Measurements from ENCODE around the gene NDUFB1. TPM values are rescaled to one million over a fixed set of nuclear protein-coding genes. Genes with fewer than 3 reads are reported as not detected.

NDUFB1 gene
- total RNA-seq: 100 to 1,000 TPM; 127 to 130 TPM

DNA sequence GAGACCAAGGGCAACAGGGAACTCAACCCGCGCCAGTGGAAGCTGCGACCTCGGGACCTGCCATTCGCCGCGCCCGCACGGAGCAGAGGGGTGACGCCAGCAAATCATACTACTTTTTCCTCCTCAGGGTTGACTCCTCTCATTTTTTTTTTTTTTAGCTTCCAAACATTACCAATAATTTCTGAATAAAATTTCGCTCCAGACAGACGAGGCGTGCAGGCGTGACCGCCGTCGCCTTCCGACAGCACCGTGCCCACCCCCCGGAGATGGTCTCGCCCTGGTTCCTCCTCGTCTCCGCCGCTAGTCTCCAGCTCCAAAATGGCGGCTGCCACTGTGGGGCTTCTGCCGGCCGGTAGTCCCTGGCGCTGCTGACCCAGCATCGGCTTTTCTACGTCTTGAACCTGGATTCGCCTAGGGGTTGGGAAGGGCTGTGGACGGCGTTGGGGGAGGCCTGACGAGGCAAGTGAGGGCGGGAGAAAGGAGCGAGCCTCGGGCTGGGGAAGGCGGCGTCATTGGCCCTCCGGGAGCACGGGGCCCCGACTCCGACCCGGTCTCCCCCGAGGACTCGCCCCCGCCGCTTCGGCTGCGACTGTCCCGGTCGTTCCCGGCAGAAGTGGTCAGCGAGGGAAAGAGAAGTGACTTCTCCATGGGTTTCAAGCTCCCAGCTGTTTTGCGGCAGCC, at the start of gene NDUFB1, which contains the start of gene CPSF2:
Gene NDUFB1 (minus strand): TSS at position 37 of the 681 bp plus-strand sequence. CDS start 4,069 bp downstream, outside the sequence.
Gene CPSF2 (plus strand): TSS at position 300 of the 681 bp plus-strand sequence. CDS start 9,016 bp downstream, outside the sequence.
- H3K36me3 Mint-ChIP-seq (ENCODE audit: low read depth): peaks cover 46% of the 10 kb centered on the region
- ATAC-seq (peak; percentile 93), DNase-seq (peak; percentile 88)
- peak within 1 kb of the TSS; percentile 100 for H3K27ac Mint-ChIP-seq
- H3K4me3 Mint-ChIP-seq: peak within 1 kb of the TSS; percentile 97
- POLR2A ChIA-PET: interaction anchor here (0.6 to 3.6 kb wide), 16 partner anchors 10 to 619 kb away, joined by 3 to 31 read pairs (median 4); partner anchors contain the start of genes ATXN3 and TRIP11
- no peaks in the 10 kb centered on the region for H3K9me3 Mint-ChIP-seq (ENCODE audit: insufficient read depth)
- no peaks in the 10 kb centered on the region for H3K27me3 Mint-ChIP-seq (ENCODE audit: low read depth)
- H3K4me1 Mint-ChIP-seq (ENCODE audit: low read depth): peaks cover 48% of the 10 kb centered on the region
- CTCF ChIA-PET: interaction anchor here (0.8 to 13.4 kb wide), 9 partner anchors 11 to 540 kb away, joined by 3 to 213 read pairs (median 4); partner anchors contain the start of gene ATXN3

DNA sequence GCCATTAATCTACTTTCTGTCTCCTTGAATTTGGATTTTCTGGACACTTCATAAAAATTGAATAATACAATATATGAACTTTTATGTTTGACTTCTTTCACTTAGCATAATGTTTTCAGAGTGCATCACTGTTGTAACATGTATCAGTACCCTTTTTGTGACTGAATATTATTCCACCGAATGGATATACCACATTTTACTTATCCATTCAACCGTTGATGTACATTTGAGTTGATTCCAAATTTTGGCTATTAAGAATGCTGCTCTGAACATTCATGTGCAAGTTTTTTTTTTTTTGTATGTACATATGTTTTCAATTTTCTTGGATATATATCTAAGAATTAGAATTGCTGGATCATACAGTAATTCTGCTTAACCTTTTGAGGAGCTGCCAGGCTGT, 43.5 kb upstream of the NDUFB1 start:
- Mint-ChIP-seq H3K4me3 (no peak overlapping the region), H3K27ac (no peak overlapping the region), H3K27me3 (ENCODE audit: low read depth) (no peaks in the 10 kb centered on the region), H3K36me3 (ENCODE audit: low read depth) (peaks cover 63% of the 10 kb centered on the region), H3K4me1 (ENCODE audit: low read depth) (no peaks in the 10 kb centered on the region), H3K9me3 (ENCODE audit: insufficient read depth) (peaks cover 4% of the 10 kb centered on the region)
- ATAC-seq: no peak
- POLR2A ChIA-PET: no interaction called here
- CTCF ChIA-PET: no interaction called here
- no peak for DNase-seq

GRCh38 chr14:92161521-92161920, 40.0 kb upstream of the NDUFB1 start:
- no peak for ATAC-seq
- POLR2A ChIA-PET: no interaction called here
- DNase-seq: no peak
- H3K4me1 Mint-ChIP-seq (ENCODE audit: low read depth): peaks cover 8% of the 10 kb centered on the region
- no peak overlapping the region for H3K27ac Mint-ChIP-seq
- H3K36me3 Mint-ChIP-seq (ENCODE audit: low read depth): peaks cover 71% of the 10 kb centered on the region
- peaks cover 4% of the 10 kb centered on the region for H3K9me3 Mint-ChIP-seq (ENCODE audit: insufficient read depth)
- H3K27me3 Mint-ChIP-seq (ENCODE audit: low read depth): no peaks in the 10 kb centered on the region
- H3K4me3 Mint-ChIP-seq: no peak overlapping the region
- CTCF ChIA-PET: no interaction called here

DNA sequence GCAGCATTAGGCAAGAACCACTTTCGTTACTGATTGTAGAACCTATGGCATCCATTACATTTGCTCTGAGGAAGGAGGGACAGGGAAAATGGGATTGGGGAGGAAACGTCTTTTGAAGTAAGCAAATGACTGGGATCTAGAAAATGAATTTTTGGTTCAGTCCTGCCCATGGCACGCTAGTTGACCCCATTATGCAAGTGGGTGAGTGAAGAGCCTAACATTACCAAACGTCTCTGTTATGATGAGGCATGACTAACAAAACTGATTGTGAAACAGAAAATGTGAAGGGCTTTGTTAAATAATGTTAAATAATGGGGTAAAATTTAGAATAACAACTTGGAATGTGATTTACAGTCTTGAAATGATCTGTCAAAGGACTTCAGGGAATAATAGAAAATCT, 39.1 kb upstream of the NDUFB1 start:
- no peak overlapping the region for H3K27ac Mint-ChIP-seq
- H3K36me3 Mint-ChIP-seq (ENCODE audit: low read depth): peaks cover 73% of the 10 kb centered on the region
- ATAC-seq (no peak), DNase-seq (no peak)
- no peaks in the 10 kb centered on the region for H3K27me3 Mint-ChIP-seq (ENCODE audit: low read depth)
- H3K4me1 Mint-ChIP-seq (ENCODE audit: low read depth): peaks cover 8% of the 10 kb centered on the region
- peaks cover 4% of the 10 kb centered on the region for H3K9me3 Mint-ChIP-seq (ENCODE audit: insufficient read depth)
- POLR2A ChIA-PET: no interaction called here
- no peak overlapping the region for H3K4me3 Mint-ChIP-seq
- CTCF ChIA-PET: no interaction called here

DNA sequence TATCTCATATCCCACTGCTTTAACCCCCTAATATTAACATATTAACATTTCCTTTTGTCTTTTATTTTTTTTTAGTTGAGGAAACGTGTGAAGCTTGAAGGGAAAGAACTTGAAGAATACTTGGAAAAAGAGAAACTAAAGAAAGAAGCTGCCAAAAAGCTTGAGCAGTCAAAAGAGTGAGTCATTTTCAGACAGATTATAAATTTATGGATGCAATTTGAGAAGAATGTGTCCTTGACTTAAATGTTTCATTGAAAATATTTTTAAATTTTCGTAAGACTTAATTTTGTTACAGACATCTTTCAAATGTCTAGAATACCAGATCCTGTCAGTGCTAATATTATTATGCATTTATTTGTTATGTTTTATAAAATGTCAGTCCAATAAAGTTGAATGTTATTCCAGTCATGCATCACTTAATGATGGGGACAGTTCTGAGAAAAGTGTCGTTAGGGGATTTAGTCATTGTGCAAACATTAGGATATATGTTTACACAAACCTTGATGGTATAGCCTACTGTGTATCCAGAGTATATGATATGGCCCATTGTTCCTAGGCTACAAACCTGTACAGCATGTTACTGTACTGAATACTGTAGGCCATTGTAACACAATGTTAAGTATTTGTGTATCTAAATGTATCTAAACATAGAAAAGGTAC, 32.9 kb upstream of the NDUFB1 start:
- Mint-ChIP-seq H3K27ac (no peak overlapping the region), H3K4me3 (no peak overlapping the region), H3K27me3 (ENCODE audit: low read depth) (no peaks in the 10 kb centered on the region), H3K9me3 (ENCODE audit: insufficient read depth) (no peaks in the 10 kb centered on the region), H3K4me1 (ENCODE audit: low read depth) (peaks cover 8% of the 10 kb centered on the region), H3K36me3 (ENCODE audit: low read depth) (peaks cover 60% of the 10 kb centered on the region)
- POLR2A ChIA-PET: no interaction called here
- DNase-seq: no peak
- CTCF ChIA-PET: interaction anchor here (0.6 to 1.0 kb wide), 2 partner anchors 30 to 48 kb away, joined by 3 read pairs; partner anchors contain the start of gene ATXN3
- no peak for ATAC-seq

- no peaks in the 10 kb centered on the region for H3K27me3 Mint-ChIP-seq (ENCODE audit: low read depth)
- CTCF ChIA-PET: interaction anchor here (1.0 kb wide), 1 partner anchor 47 kb away, joined by 3 read pairs; the partner anchor contains the start of gene ATXN3
- no peak overlapping the region for H3K4me3 Mint-ChIP-seq
- POLR2A ChIA-PET: no interaction called here
- no peak for ATAC-seq
- H3K27ac Mint-ChIP-seq: no peak overlapping the region
- DNase-seq: no peak
- H3K4me1 Mint-ChIP-seq (ENCODE audit: low read depth): peaks cover 8% of the 10 kb centered on the region
- peaks cover 59% of the 10 kb centered on the region for H3K36me3 Mint-ChIP-seq (ENCODE audit: low read depth)
- H3K9me3 Mint-ChIP-seq (ENCODE audit: insufficient read depth): no peaks in the 10 kb centered on the region
Measured at GRCh38 chr14:92153581-92153980, 32.1 kb upstream of the NDUFB1 start.

DNA sequence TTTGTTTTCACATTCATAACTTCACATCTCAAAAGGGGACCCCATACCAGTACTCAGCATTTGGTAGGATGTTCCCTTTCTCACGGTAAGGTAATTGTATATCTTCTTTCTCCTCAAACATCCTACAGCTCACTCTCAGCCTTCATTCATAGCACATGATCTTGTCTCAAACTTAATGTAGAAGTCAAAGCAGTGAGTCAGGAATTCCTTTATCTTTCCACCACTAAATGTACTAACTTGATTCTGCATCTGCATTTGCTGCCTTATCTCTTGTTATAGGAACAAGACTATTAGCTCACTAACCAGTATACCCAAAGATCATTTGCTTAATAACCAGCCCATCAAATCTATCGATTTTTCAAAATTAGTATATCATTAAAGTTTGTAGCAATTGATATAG, 23.2 kb upstream of the NDUFB1 start:
- Mint-ChIP-seq H3K27ac (no peak overlapping the region), H3K4me3 (no peak overlapping the region), H3K27me3 (ENCODE audit: low read depth) (no peaks in the 10 kb centered on the region), H3K36me3 (ENCODE audit: low read depth) (peaks cover 50% of the 10 kb centered on the region), H3K9me3 (ENCODE audit: insufficient read depth) (no peaks in the 10 kb centered on the region), H3K4me1 (ENCODE audit: low read depth) (no peaks in the 10 kb centered on the region)
- ChIA-PET POLR2A (no interaction called here), CTCF (interaction anchor here (0.8 to 2.6 kb wide), 4 partner anchors 10 to 38 kb away, joined by 3 to 9 read pairs (median 4); partner anchors contain the start of genes ATXN3, CPSF2 and NDUFB1)
- DNase-seq (no peak), ATAC-seq (no peak)

GRCh38 chr14:92143962-92144361, 22.5 kb upstream of the NDUFB1 start:
- ATAC-seq (no peak), DNase-seq (no peak)
- H3K4me1 Mint-ChIP-seq (ENCODE audit: low read depth): no peaks in the 10 kb centered on the region
- POLR2A ChIA-PET: no interaction called here
- no peaks in the 10 kb centered on the region for H3K27me3 Mint-ChIP-seq (ENCODE audit: low read depth)
- CTCF ChIA-PET: interaction anchor here (2.6 kb wide), 1 partner anchor 37 kb away, joined by 9 read pairs; the partner anchor contains the start of gene ATXN3
- no peak overlapping the region for H3K4me3 Mint-ChIP-seq
- H3K36me3 Mint-ChIP-seq (ENCODE audit: low read depth): peaks cover 47% of the 10 kb centered on the region
- H3K9me3 Mint-ChIP-seq (ENCODE audit: insufficient read depth): no peaks in the 10 kb centered on the region
- H3K27ac Mint-ChIP-seq: no peak overlapping the region

DNA sequence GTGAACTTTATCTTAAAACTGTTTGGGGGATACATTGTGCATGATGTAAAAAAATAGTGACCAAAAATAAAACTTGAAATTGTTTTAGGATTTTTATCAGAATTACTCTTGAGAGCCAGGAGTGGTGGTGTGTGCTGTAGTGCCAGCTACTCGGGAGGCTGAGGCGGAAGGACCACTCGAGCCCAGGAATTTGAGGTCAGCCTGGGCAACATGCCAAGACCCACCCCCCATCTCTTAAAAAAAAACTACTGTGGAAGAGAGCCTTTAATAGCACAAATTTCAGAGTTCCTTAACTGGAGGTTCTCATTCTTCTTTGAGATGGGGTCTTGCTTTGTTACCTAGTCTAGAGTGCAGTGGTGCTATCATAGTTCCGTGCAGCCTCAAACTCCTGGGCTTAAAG, 21.8 kb upstream of the NDUFB1 start:
- Mint-ChIP-seq H3K9me3 (ENCODE audit: insufficient read depth) (no peaks in the 10 kb centered on the region), H3K27ac (no peak overlapping the region), H3K27me3 (ENCODE audit: low read depth) (no peaks in the 10 kb centered on the region), H3K36me3 (ENCODE audit: low read depth) (peaks cover 48% of the 10 kb centered on the region), H3K4me3 (no peak overlapping the region), H3K4me1 (ENCODE audit: low read depth) (no peaks in the 10 kb centered on the region)
- no peak for ATAC-seq
- no peak for DNase-seq
- POLR2A ChIA-PET: no interaction called here
- CTCF ChIA-PET: no interaction called here

DNA sequence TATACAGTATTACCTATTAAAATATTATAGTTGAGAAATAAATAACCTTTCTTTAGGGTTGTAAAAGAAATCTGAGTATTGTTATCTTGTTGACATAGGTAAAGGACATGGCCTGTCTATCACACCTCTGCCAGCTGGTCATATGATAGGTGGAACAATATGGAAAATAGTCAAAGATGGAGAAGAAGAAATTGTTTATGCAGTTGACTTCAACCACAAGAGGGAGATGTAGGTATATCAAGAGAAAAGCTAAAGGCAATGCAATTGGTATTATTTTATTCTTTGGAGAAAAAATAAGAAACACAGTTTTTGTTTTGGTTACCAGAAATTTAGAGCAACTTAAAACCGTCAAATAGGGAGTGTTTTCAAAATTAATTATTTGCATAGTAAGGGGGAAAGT, 13.8 kb upstream of the NDUFB1 start:
- Mint-ChIP-seq H3K27me3 (ENCODE audit: low read depth) (no peaks in the 10 kb centered on the region), H3K27ac (no peak overlapping the region), H3K4me3 (no peak overlapping the region), H3K36me3 (ENCODE audit: low read depth) (peaks cover 43% of the 10 kb centered on the region), H3K9me3 (ENCODE audit: insufficient read depth) (no peaks in the 10 kb centered on the region), H3K4me1 (ENCODE audit: low read depth) (no peaks in the 10 kb centered on the region)
- no peak for ATAC-seq
- CTCF ChIA-PET: interaction anchor here (0.7 to 2.9 kb wide), 12 partner anchors 9 to 651 kb away, joined by 3 to 14 read pairs (median 4); partner anchors contain the start of genes CPSF2 and NDUFB1
- no peak for DNase-seq
- POLR2A ChIA-PET: no interaction called here

- H3K27ac Mint-ChIP-seq: no peak overlapping the region
- peaks cover 48% of the 10 kb centered on the region for H3K36me3 Mint-ChIP-seq (ENCODE audit: low read depth)
- ATAC-seq (no peak), DNase-seq (no peak)
- H3K4me3 Mint-ChIP-seq: no peak overlapping the region
- ChIA-PET POLR2A (interaction anchor here (2.8 kb wide), 1 partner anchor 12 kb away, joined by 15 read pairs; the partner anchor contains the start of genes CPSF2 and NDUFB1), CTCF (interaction anchor here (0.6 to 2.9 kb wide), 11 partner anchors 8 to 554 kb away, joined by 3 to 14 read pairs (median 3); partner anchors contain the start of genes CPSF2 and NDUFB1)
- no peaks in the 10 kb centered on the region for H3K27me3 Mint-ChIP-seq (ENCODE audit: low read depth)
- no peaks in the 10 kb centered on the region for H3K9me3 Mint-ChIP-seq (ENCODE audit: insufficient read depth)
- no peaks in the 10 kb centered on the region for H3K4me1 Mint-ChIP-seq (ENCODE audit: low read depth)
Measured at GRCh38 chr14:92134456-92134855, 12.9 kb upstream of the NDUFB1 start.

DNA sequence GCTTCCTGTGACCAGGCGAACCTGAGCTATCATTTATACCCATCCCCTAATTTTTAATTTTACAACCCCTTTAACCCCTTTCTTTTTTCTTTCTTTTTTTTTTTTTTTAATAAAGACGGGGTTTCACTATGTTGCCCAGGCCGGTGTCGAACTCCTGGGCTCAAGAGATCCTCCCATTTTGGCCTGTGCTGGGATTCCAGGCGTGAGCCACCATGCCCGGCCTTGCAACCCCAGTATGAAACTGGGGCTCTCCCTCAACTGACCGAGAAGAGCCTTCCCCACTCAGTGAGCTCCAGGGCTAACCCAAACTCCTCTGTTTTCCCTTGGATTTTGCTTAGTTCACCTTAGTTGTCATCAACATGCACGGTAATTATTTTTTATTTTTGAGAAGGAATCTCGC, 1.3 kb upstream of the NDUFB1 start:
- no peak for ATAC-seq
- peak overlapping the region; percentile 97 for H3K4me3 Mint-ChIP-seq
- no peak for DNase-seq

More for the DNA sequence above, 1.3 kb upstream of the NDUFB1 start:
- peaks cover 58% of the 10 kb centered on the region for H3K4me1 Mint-ChIP-seq (ENCODE audit: low read depth)
- peaks cover 53% of the 10 kb centered on the region for H3K36me3 Mint-ChIP-seq (ENCODE audit: low read depth)
- no peaks in the 10 kb centered on the region for H3K27me3 Mint-ChIP-seq (ENCODE audit: low read depth)
- POLR2A ChIA-PET: interaction anchor here (0.9 to 3.6 kb wide), 8 partner anchors 11 to 645 kb away, joined by 3 to 31 read pairs (median 5); partner anchors contain the start of genes ATXN3 and TRIP11
- peak overlapping the region; percentile 100 for H3K27ac Mint-ChIP-seq
- no peaks in the 10 kb centered on the region for H3K9me3 Mint-ChIP-seq (ENCODE audit: insufficient read depth)
- CTCF ChIA-PET: interaction anchor here (1.2 to 13.4 kb wide), 3 partner anchors 12 to 455 kb away, joined by 3 to 213 read pairs (median 14); partner anchors contain the start of gene ATXN3

All from activated CD8-positive, alpha-beta T cell treated with anti-CD3 and anti-CD28 coated beads, Interleukin-2, amount 10 ng/mL, durations not matched to agents 7 days and 5 days (primary cell).